ENCODE data around the gene NDUFS2.

- TF ChIP-seq, protein P1, sequence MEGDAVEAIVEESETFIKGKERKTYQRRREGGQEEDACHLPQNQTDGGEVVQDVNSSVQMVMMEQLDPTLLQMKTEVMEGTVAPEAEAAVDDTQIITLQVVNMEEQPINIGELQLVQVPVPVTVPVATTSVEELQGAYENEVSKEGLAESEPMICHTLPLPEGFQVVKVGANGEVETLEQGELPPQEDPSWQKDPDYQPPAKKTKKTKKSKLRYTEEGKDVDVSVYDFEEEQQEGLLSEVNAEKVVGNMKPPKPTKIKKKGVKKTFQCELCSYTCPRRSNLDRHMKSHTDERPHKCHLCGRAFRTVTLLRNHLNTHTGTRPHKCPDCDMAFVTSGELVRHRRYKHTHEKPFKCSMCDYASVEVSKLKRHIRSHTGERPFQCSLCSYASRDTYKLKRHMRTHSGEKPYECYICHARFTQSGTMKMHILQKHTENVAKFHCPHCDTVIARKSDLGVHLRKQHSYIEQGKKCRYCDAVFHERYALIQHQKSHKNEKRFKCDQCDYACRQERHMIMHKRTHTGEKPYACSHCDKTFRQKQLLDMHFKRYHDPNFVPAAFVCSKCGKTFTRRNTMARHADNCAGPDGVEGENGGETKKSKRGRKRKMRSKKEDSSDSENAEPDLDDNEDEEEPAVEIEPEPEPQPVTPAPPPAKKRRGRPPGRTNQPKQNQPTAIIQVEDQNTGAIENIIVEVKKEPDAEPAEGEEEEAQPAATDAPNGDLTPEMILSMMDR (IDR thresholded peaks at IDR 0.05; ENCODE audit: low read length): no peak
- TF ChIP-seq EZH2 (IDR thresholded peaks at IDR 0.05; ENCODE audit: borderline replicate concordance, low read length): no peak
Observed at GRCh38 chr1:161250829-161251228, 48.7 kb downstream of the NDUFS2 start.
